ENCODE results near the gene RNF212B. TPM values are rescaled to one million over a fixed set of nuclear protein-coding genes. Genes with fewer than 3 reads are reported as not detected.

RNF212B gene
- polyA plus RNA-seq, 1 experiment = not detected

DNA sequence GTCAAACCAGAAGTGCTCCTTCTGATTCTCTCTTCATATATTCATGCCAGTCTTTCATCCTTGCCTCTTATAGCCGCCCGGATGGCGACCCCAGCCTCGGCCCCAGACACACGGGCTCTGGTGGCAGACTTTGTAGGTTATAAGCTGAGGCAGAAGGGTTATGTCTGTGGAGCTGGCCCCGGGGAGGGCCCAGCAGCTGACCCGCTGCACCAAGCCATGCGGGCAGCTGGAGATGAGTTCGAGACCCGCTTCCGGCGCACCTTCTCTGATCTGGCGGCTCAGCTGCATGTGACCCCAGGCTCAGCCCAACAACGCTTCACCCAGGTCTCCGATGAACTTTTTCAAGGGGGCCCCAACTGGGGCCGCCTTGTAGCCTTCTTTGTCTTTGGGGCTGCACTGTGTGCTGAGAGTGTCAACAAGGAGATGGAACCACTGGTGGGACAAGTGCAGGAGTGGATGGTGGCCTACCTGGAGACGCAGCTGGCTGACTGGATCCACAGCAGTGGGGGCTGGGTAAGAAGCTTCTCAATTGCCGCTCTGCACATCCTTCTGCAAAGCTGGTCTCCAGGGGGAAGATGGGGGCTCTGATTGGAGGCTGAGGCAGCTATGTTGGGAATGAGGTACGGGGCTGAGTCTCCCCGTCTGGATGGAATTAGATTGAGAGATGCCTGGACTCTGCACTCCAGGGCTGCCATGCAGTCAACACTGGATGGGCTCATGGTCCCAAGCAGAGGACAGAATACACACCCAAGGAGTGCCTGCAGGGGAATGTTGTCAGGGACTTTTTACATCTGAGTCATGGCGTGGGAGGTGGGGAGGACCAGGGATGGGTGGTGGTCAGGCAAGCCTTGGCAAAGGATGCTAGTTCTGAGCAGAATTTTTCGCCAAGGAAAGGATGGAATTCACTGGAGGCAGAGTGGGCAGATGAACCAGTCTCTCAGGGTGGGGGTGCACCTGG is 70.2 kb downstream of the RNF212B start:
- CTCF ChIA-PET = interaction anchor here (1.4 kb wide), 1 partner anchor 13 kb away, joined by 7 read pairs; no protein-coding TSS in a partner anchor
- peak overlapping the region; percentile 91 for H3K4me3 ChIP-seq (ENCODE audit: low read depth, low read length)
- peaks cover 23% of the 10 kb centered on the region for H3K36me3 ChIP-seq (ENCODE audit: control insufficient read depth, insufficient read depth, low read length)
- TF ChIP-seq, protein P1, sequence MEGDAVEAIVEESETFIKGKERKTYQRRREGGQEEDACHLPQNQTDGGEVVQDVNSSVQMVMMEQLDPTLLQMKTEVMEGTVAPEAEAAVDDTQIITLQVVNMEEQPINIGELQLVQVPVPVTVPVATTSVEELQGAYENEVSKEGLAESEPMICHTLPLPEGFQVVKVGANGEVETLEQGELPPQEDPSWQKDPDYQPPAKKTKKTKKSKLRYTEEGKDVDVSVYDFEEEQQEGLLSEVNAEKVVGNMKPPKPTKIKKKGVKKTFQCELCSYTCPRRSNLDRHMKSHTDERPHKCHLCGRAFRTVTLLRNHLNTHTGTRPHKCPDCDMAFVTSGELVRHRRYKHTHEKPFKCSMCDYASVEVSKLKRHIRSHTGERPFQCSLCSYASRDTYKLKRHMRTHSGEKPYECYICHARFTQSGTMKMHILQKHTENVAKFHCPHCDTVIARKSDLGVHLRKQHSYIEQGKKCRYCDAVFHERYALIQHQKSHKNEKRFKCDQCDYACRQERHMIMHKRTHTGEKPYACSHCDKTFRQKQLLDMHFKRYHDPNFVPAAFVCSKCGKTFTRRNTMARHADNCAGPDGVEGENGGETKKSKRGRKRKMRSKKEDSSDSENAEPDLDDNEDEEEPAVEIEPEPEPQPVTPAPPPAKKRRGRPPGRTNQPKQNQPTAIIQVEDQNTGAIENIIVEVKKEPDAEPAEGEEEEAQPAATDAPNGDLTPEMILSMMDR (IDR thresholded peaks at IDR 0.05; ENCODE audit: insufficient read depth, low read depth, low read length) = no peak
- no peaks in the 10 kb centered on the region for H3K27me3 ChIP-seq (ENCODE audit: control insufficient read depth, insufficient read depth, low read length)
- no peak for DNase-seq (ENCODE audit: low read depth)
- POLR2A ChIA-PET = no interaction called here

DNA sequence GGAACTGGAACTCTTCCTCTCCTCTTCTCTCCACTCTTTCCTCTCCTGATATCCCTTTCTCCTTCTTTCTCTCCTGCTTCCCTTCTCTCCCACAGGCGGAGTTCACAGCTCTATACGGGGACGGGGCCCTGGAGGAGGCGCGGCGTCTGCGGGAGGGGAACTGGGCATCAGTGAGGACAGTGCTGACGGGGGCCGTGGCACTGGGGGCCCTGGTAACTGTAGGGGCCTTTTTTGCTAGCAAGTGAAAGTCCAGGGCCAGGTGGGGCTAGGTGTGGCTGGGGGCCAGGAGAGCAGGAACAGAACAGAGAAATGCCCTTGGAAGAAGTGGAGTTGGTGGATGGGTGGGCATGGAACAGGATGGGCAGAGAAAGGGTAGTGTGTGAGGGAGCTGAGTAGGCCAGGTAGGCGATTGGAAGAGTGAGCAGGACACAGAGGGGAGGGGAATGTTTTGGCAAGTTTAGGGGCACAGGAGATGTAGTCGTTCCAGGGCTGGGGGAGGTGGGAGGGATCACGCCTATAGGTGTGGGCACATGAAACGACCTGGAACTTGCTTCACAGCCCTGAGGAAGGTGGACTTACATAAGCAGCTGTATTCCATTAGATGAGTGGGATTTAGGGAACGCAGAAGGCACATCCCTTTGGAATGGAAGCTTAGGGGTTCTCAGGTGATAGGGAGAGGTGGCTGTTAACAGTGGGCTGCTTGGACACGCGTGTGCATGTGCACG is 71.1 kb downstream of the RNF212B start:
- TF ChIP-seq, protein P1 (IDR thresholded peaks at IDR 0.05; ENCODE audit: insufficient read depth, low read depth, low read length) = no peak
- Histone ChIP-seq H3K27me3 (ENCODE audit: control insufficient read depth, insufficient read depth, low read length) (no peaks in the 10 kb centered on the region), H3K4me3 (ENCODE audit: low read depth, low read length) (no peak overlapping the region), H3K36me3 (ENCODE audit: control insufficient read depth, insufficient read depth, low read length) (peaks cover 23% of the 10 kb centered on the region)
- ChIA-PET CTCF (no interaction called here), POLR2A (no interaction called here)
- DNase-seq (ENCODE audit: low read depth) = no peak

DNA sequence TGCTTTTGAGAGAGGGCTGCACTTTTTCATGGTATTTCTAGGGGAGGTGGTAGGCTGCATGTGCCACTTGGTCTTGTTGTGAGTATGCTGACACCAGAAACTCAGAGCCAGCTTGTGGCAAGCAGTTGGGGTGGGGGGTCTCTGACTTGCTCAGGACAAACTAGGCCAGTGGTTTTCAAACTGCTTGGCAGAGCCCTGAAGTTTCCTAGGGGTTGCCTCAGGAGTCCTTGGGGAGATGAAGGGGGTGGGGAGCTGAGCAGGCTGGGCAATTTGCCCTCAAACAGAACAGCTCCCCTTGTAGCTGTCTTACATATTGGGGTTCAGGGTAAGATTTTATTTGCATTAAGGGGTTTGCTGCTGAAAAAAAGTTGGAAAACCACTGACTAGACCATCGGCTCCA is 72.8 kb downstream of the RNF212B start:
- Histone ChIP-seq H3K27me3 (ENCODE audit: control insufficient read depth, insufficient read depth, low read length) (no peaks in the 10 kb centered on the region), H3K4me3 (ENCODE audit: low read depth, low read length) (no peak overlapping the region), H3K36me3 (ENCODE audit: control insufficient read depth, insufficient read depth, low read length) (peaks cover 23% of the 10 kb centered on the region)
- CTCF ChIA-PET = interaction anchor here (0.6 to 1.0 kb wide), 2 partner anchors 9 kb away, joined by 3 read pairs; no protein-coding TSS in a partner anchor
- no peak for DNase-seq (ENCODE audit: low read depth)
- TF ChIP-seq, protein P1 (IDR thresholded peaks at IDR 0.05; ENCODE audit: insufficient read depth, low read depth, low read length) = no peak
- POLR2A ChIA-PET = interaction anchor here (1.1 kb wide), 1 partner anchor 11 kb away, joined by 3 read pairs; the partner anchor contains the start of gene PABPN1

DNA sequence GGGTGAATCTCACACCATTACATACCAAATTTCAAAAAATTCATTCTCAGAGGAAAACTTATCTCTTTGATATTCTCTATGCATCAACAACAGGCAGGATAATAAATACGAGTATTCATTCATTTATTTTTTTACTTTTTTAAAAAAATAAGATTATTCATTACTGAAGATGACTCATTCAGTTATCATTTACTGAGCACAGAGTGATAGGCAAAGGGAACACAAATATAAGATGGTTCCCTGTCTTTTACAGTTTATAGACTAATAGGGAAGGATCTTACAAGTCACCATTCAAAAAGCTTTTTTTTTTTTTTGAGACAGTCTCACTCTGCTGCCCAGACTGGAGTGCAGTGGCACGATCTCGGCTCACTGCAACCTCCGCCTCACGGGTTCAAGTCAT is 78.6 kb downstream of the RNF212B start:
- DNase-seq (ENCODE audit: low read depth) = no peak
- H3K36me3 ChIP-seq (ENCODE audit: control insufficient read depth, insufficient read depth, low read length) = peaks cover 3% of the 10 kb centered on the region
- CTCF ChIA-PET = interaction anchor here (0.6 kb wide), 1 partner anchor 9 kb away, joined by 3 read pairs; the partner anchor contains the start of gene BCL2L2
- TF ChIP-seq, protein P1 (IDR thresholded peaks at IDR 0.05; ENCODE audit: insufficient read depth, low read depth, low read length) = no peak
- POLR2A ChIA-PET = no interaction called here
- no peak overlapping the region for H3K4me3 ChIP-seq (ENCODE audit: low read depth, low read length)
- no peaks in the 10 kb centered on the region for H3K27me3 ChIP-seq (ENCODE audit: control insufficient read depth, insufficient read depth, low read length)
